ENCODE measurements around the gene CD86. TPM values are rescaled to one million over a fixed set of nuclear protein-coding genes. Genes with fewer than 3 reads are reported as not detected.
"Not testable (repeated sequence)": the region's sequence is repeated elsewhere in the genome, so short reads cannot be mapped to it uniquely, and the experiment has no call there.

The CD86 gene
- total and polyA plus RNA-seq, 2 donors from 2014 or later, result 1.3 to 6.3 TPM

GRCh38 chr3:122047773-122048172 is 7.4 kb upstream of the CD86 start:
- FAIRE-seq, result not testable (repeated sequence)

DNA sequence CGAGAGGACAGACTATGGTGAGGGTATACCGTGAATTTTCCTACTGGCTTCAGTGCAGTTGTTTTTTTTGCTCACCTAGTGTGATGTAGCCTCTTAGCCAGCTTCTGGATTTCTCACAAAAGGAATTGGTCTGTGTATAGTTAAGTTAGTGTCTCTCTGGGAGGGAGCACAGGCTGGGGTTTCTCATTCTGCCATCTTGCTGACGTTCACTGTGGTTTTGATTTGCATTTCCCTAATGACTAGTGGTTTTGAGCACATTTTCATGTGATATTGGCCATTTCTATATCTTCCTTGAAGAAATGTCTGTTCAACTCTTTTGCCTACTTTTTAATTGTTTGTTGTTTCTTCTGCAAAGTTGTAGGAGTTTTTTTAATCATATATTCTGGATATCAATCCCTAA is 2.2 kb upstream of the CD86 start:
- no peak overlapping the region for H3K27ac ChIP-seq (ENCODE audit: low read depth in 2 of 2, low read length in 2 of 2)
- H3K27me3 ChIP-seq (ENCODE audit: control insufficient read depth, insufficient read depth, low read length), result no peaks in the 10 kb centered on the region
- TF ChIP-seq, protein P1, sequence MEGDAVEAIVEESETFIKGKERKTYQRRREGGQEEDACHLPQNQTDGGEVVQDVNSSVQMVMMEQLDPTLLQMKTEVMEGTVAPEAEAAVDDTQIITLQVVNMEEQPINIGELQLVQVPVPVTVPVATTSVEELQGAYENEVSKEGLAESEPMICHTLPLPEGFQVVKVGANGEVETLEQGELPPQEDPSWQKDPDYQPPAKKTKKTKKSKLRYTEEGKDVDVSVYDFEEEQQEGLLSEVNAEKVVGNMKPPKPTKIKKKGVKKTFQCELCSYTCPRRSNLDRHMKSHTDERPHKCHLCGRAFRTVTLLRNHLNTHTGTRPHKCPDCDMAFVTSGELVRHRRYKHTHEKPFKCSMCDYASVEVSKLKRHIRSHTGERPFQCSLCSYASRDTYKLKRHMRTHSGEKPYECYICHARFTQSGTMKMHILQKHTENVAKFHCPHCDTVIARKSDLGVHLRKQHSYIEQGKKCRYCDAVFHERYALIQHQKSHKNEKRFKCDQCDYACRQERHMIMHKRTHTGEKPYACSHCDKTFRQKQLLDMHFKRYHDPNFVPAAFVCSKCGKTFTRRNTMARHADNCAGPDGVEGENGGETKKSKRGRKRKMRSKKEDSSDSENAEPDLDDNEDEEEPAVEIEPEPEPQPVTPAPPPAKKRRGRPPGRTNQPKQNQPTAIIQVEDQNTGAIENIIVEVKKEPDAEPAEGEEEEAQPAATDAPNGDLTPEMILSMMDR (IDR thresholded peaks at IDR 0.05; ENCODE audit: borderline replicate concordance, extremely low read depth, insufficient read depth), result no peak
- H3K4me1 ChIP-seq (ENCODE audit: control insufficient read depth in 2 of 3, insufficient read depth in 2 of 3, low read depth in 1 of 3, low read length in 3 of 3), result no peaks in the 10 kb centered on the region
- FAIRE-seq, result no peak
- no peak for DNase-seq
- H3K9ac ChIP-seq (ENCODE audit: low read length in 3 of 3), result no peak overlapping the region
- H3K4me3 ChIP-seq (ENCODE audit: low read length in 3 of 3), result no peak overlapping the region
- no peaks in the 10 kb centered on the region for H3K36me3 ChIP-seq (ENCODE audit: control insufficient read depth in 2 of 3, insufficient read depth in 3 of 3, low read length in 3 of 3)
- H3K9me3 ChIP-seq (ENCODE audit: control insufficient read depth in 2 of 3, insufficient read depth in 1 of 3, low read length in 3 of 3), result no peaks in the 10 kb centered on the region
- intact Hi-C loops (cut with DNase I), result no loop called here

More at GRCh38 chr3:122047773-122048172, 7.4 kb upstream of the CD86 start:
- H3K4me1 ChIP-seq (ENCODE audit: control insufficient read depth in 2 of 3, insufficient read depth in 2 of 3, low read depth in 1 of 3, low read length in 3 of 3); H3K27ac ChIP-seq (ENCODE audit: low read depth in 2 of 2, low read length in 2 of 2); H3K9me3 ChIP-seq (ENCODE audit: control insufficient read depth in 2 of 3, insufficient read depth in 1 of 3, low read length in 3 of 3); H3K9ac ChIP-seq (ENCODE audit: low read length in 3 of 3); DNase-seq; H3K4me3 ChIP-seq (ENCODE audit: low read length in 3 of 3); intact Hi-C loops (cut with DNase I); H3K27me3 ChIP-seq (ENCODE audit: control insufficient read depth, insufficient read depth, low read length); H3K36me3 ChIP-seq (ENCODE audit: control insufficient read depth in 2 of 3, insufficient read depth in 3 of 3, low read length in 3 of 3): not testable (repeated sequence)

DNA sequence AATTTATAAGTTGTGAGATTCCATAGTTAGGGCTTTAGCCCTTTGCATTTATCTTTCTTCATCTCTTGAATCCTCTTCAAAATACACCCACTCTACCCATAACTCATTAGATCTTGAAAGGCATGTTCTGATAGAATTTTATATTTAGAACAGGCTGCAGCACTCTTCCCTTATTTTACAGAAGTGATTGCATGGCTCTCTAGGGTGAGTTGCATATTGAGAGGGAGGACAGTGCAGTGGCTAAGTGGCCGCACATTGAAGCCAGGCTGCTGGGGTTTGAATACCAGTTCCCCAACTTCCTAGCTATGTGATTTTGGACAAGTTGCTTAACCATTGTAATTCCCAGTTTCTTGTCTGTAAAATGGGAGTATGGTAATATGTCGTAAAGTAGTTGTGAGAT is 2.5 kb downstream of the CD86 start:
- DNase-seq (no peak), FAIRE-seq (no peak)
- no peak overlapping the region for H3K9ac ChIP-seq (ENCODE audit: low read length in 3 of 3)
- no peak overlapping the region for H3K4me3 ChIP-seq (ENCODE audit: low read length in 3 of 3)
- H3K27me3 ChIP-seq (ENCODE audit: control insufficient read depth, insufficient read depth, low read length), result no peaks in the 10 kb centered on the region
- TF ChIP-seq, protein P1 (IDR thresholded peaks at IDR 0.05; ENCODE audit: borderline replicate concordance, extremely low read depth, insufficient read depth), result no peak
- no peak overlapping the region for H3K27ac ChIP-seq (ENCODE audit: low read depth in 2 of 2, low read length in 2 of 2)
- no peaks in the 10 kb centered on the region for H3K9me3 ChIP-seq (ENCODE audit: control insufficient read depth in 2 of 3, insufficient read depth in 1 of 3, low read length in 3 of 3)
- H3K4me1 ChIP-seq (ENCODE audit: control insufficient read depth in 2 of 3, insufficient read depth in 2 of 3, low read depth in 1 of 3, low read length in 3 of 3), result no peaks in the 10 kb centered on the region
- intact Hi-C loops (cut with DNase I), result no loop called here
- no peaks in the 10 kb centered on the region for H3K36me3 ChIP-seq (ENCODE audit: control insufficient read depth in 2 of 3, insufficient read depth in 3 of 3, low read length in 3 of 3)

DNA sequence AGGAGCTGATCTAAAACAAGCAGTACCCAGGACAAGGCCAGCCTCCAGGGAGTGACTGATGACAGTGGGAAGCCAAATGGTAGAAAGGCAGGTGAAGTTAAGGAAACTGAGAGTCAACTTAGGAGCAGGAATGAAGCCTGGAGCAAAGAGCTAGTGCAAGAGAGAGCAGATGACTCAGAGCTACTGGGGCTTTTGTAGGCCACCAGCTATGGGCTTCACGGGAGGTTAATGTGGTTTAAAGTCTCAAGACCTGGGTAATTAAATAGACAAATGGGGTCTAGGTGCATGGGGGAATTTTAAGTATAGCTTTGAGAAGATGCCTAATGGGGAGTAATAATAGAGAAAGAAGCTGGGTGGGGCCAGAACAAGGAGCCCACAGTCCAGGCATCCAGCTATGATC is 3.1 kb downstream of the CD86 start:
- TF ChIP-seq, protein P1 (IDR thresholded peaks at IDR 0.05; ENCODE audit: borderline replicate concordance, extremely low read depth, insufficient read depth), result no peak
- FAIRE-seq (no peak), DNase-seq (no peak)
- H3K4me1 ChIP-seq (ENCODE audit: control insufficient read depth in 2 of 3, insufficient read depth in 2 of 3, low read depth in 1 of 3, low read length in 3 of 3), result no peaks in the 10 kb centered on the region
- intact Hi-C loops (cut with DNase I), result no loop called here
- H3K9me3 ChIP-seq (ENCODE audit: control insufficient read depth in 2 of 3, insufficient read depth in 1 of 3, low read length in 3 of 3), result no peaks in the 10 kb centered on the region
- H3K9ac ChIP-seq (ENCODE audit: low read length in 3 of 3), result no peak overlapping the region
- no peaks in the 10 kb centered on the region for H3K36me3 ChIP-seq (ENCODE audit: control insufficient read depth in 2 of 3, insufficient read depth in 3 of 3, low read length in 3 of 3)
- H3K27ac ChIP-seq (ENCODE audit: low read depth in 2 of 2, low read length in 2 of 2), result no peak overlapping the region
- no peaks in the 10 kb centered on the region for H3K27me3 ChIP-seq (ENCODE audit: control insufficient read depth, insufficient read depth, low read length)
- no peak overlapping the region for H3K4me3 ChIP-seq (ENCODE audit: low read length in 3 of 3)

All from kidney (tissue), 14 donors.